HG03108 (cell line): ENCODE data around the gene CMC2.
A peak's percentile ranks its signal among the peaks of the same experiment; 100 is the strongest.

Experiments used
- ATAC-seq: cut with Tn5 transposase; IDR thresholded peaks from one replicate; pipeline ENCODE4 v1.9.1; 2021; ENCODE audit warnings: moderate library complexity; ENCODE audit not compliant: unreplicated experiment

Gene CMC2

GRCh38 chr16:81003610-81004460 lies 2.9 kb downstream of the CMC2 start:
- ATAC-seq: no peak

GRCh38 chr16:81003064-81003463 lies 3.6 kb downstream of the CMC2 start:
- ATAC-seq: no peak

GRCh38 chr16:81001330-81001729 lies 5.4 kb downstream of the CMC2 start:
- no peak for ATAC-seq

GRCh38 chr16:81000873-81001272 lies 5.8 kb downstream of the CMC2 start:
- ATAC-seq: no peak

- no peak for ATAC-seq
Observed at GRCh38 chr16:80997964-80998620, 8.6 kb downstream of the CMC2 start.

GRCh38 chr16:80997139-80997798 lies 9.4 kb downstream of the CMC2 start:
- peak; percentile 68 for ATAC-seq

GRCh38 chr16:80996688-80997138 lies 10.0 kb downstream of the CMC2 start:
- peak; percentile 10 for ATAC-seq

GRCh38 chr16:80994451-80994850 lies 12.2 kb downstream of the CMC2 start:
- ATAC-seq: no peak

GRCh38 chr16:80993834-80994233 lies 12.9 kb downstream of the CMC2 start:
- ATAC-seq: no peak

- no peak for ATAC-seq
Observed at GRCh38 chr16:80993307-80993706, 13.4 kb downstream of the CMC2 start.

GRCh38 chr16:80992676-80993293 lies 13.9 kb downstream of the CMC2 start:
- no peak for ATAC-seq

GRCh38 chr16:80991792-80992430 lies 14.8 kb downstream of the CMC2 start:
- no peak for ATAC-seq

- no peak for ATAC-seq
Observed at GRCh38 chr16:80990978-80991377, 15.7 kb downstream of the CMC2 start.

GRCh38 chr16:80990577-80990976 lies 16.1 kb downstream of the CMC2 start:
- ATAC-seq: no peak

GRCh38 chr16:80989801-80990200 lies 16.9 kb downstream of the CMC2 start:
- no peak for ATAC-seq

GRCh38 chr16:80988756-80989155 lies 17.9 kb downstream of the CMC2 start:
- ATAC-seq: no peak

- no peak for ATAC-seq
Observed at GRCh38 chr16:80986557-80986956, 20.1 kb downstream of the CMC2 start.

GRCh38 chr16:80985611-80986010 lies 21.1 kb downstream of the CMC2 start:
- ATAC-seq: no peak

GRCh38 chr16:80984124-80984892 lies 22.4 kb downstream of the CMC2 start:
- ATAC-seq: no peak

- no peak for ATAC-seq
Observed at GRCh38 chr16:80982646-80983045, 24.0 kb downstream of the CMC2 start.
